H1 (cell line): Measurements from ENCODE around the gene ELOVL5. TPM values are rescaled to one million over a fixed set of nuclear protein-coding genes. Genes with fewer than 3 reads are reported as not detected.

Experiments
- SP1 ChIP-seq: IDR thresholded peaks from 2 replicates; pipeline ENCODE4 v1.6.1; 2011; ENCODE audit warnings: low read depth, low read length
- SRF ChIP-seq: IDR thresholded peaks from 2 replicates; pipeline ENCODE4 v1.6.1; 2011; ENCODE audit warnings: mild to moderate bottlenecking, low read depth, low read length, moderate library complexity
- YY1 ChIP-seq: IDR thresholded peaks from 2 replicates; pipeline ENCODE4 v1.6.1; 2011; ENCODE audit warnings: low read depth, mild to moderate bottlenecking, low read length
- polyA plus RNA-seq, 7 experiments: library from polyadenylated mRNA; depleted of rRNA in 3 of 7; stranded (reverse) in 5 of 7; unstranded in 2 of 7; fragments of >200 nt in 5 of 7; fragments of 200-250 nt in 2 of 7; gene quantifications; 1 replicate in 5 of 7; 2 replicates in 1 of 7; 4 replicates in 1 of 7; pipeline versions ENCODE4 v1.2.1 to v1.2.3, GENCODE V29; 2011 to 2013; ENCODE audit warnings: missing spikeins in 2 of 7, mixed read lengths in 2 of 7
- total RNA-seq: library from RNA; stranded (reverse); fragmentation: NEBNext Ultra II Directional; extraction: Animal tissue kit (Norgen Biotek cat#: 25700); gene quantifications from 2 replicates; pipeline ENCODE4 v1.2.1, GENCODE V29; 2021
- TF ChIP-seq, protein P1 (sequence below): IDR thresholded peaks from 2 replicates; pipeline ENCODE4 v1.6.1; 2011; ENCODE audit warnings: low read depth, mild to moderate bottlenecking, low read length; ENCODE audit not compliant: insufficient read depth

ELOVL5 gene
- total and polyA plus RNA-seq, 2 of the 8 experiments (the other 6 are each of a cell fraction or from before 2014, with no cell fraction given) = 113 to 156 TPM

DNA sequence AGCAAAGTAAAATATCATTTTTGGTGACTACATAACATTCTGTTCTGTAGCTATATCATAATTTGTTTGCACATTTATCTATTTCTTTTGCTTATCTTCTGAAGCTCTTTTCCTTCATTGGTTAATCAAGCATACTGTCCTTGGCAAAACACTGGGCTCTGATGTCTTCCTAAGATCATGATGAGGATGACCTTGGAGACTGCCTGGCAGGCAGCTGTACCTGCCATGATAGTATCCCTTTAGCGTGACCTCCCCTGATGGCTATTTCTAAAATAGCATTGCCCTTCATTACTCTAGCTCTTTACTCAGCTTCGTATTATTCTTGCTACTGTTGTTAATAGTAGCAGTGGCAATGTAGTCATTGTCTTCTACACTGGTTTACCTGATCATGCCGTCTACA, 46.0 kb upstream of the ELOVL5 start (continued):
- TF ChIP-seq, protein P1, sequence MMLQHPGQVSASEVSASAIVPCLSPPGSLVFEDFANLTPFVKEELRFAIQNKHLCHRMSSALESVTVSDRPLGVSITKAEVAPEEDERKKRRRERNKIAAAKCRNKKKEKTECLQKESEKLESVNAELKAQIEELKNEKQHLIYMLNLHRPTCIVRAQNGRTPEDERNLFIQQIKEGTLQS = no peak
- TF ChIP-seq SRF (no peak), YY1 (no peak), SP1 (no peak)
